LNCAP (cell line): ENCODE data around the gene RHBDL1.

ENCODE experiments used
- TF ChIP-seq, protein P1 (sequence below): fragments of 450-650 bp; IDR thresholded peaks from 2 replicates; pipeline ENCODE4 v1.5.1; 2017; ENCODE audit warnings: mild to moderate bottlenecking

Gene RHBDL1

DNA sequence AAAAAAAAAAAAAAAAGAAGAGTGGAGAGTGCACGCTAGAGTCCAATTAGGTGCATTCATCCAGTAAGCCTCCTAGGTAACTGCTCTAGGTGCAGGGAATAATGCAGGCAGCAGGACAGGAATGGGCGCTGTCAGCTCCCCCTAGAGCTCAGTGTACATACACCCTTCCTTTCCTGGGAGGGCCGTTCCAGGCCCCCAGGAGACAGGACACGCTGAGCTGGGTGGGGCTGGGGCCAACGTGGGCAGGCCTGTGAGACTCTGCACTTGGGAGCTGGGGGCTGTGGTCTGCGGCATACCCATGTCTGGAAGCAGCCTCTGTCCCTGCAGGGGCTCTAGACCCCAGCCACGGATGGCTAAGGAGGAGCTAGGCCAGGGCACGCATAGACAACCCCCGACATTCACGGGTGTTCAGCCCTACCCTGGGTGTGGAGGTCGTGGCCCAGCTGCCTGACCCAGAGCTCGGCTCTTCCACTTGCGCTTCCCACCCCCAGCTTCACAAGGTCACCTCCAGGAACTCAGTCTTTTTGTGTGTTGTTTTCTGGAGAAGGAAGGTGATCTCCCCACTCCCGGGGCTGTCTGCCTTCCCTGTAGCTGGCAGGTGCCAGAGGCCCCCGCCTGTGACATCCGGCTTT is 44.5 kb downstream of the RHBDL1 start:
- TF ChIP-seq, protein P1, sequence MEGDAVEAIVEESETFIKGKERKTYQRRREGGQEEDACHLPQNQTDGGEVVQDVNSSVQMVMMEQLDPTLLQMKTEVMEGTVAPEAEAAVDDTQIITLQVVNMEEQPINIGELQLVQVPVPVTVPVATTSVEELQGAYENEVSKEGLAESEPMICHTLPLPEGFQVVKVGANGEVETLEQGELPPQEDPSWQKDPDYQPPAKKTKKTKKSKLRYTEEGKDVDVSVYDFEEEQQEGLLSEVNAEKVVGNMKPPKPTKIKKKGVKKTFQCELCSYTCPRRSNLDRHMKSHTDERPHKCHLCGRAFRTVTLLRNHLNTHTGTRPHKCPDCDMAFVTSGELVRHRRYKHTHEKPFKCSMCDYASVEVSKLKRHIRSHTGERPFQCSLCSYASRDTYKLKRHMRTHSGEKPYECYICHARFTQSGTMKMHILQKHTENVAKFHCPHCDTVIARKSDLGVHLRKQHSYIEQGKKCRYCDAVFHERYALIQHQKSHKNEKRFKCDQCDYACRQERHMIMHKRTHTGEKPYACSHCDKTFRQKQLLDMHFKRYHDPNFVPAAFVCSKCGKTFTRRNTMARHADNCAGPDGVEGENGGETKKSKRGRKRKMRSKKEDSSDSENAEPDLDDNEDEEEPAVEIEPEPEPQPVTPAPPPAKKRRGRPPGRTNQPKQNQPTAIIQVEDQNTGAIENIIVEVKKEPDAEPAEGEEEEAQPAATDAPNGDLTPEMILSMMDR: peak; percentile 35; the same call in 1 of the 2 replicates

- TF ChIP-seq, protein P1: no peak
Measured at GRCh38 chr16:720447-720989, 45.0 kb downstream of the RHBDL1 start.

DNA sequence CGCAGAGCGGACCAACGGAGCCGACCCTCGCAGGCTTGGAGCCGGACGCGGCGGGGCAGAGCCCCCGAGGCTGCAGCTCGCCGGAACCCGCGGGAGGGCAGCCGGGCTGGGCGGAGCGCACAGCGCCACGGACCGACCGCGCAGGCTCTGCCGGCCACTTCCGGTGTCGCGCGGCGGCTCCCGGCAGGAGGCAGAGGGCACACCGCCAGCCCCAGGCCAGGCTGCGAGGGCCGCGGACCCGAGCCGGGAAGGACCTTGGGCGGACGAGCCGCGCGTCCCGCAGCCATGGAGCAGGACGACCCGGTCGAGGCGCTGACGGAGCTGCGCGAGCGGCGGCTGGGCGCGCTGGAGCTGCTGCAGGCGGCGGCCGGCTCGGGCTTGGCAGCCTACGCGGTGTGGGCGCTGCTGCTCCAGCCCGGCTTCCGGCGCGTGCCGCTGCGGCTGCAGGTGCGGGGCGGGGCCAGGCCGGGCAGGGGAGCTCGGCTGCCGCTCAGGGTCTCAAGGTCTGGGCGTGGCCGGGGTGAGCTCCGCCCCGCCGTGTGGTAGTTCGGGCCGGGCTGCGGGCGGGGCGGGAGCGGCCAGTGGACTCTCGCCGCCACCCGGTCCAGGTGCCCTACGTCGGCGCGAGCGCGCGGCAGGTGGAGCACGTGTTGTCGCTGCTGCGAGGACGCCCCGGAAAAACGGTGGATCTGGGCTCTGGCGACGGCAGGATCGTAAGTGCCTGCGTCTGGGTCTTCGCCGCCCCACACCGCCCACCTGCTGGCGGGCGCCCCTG is 45.7 kb downstream of the RHBDL1 start, which contains the start of gene ANTKMT:
ANTKMT (plus strand) TSS at position 157 of the 775 bp plus-strand sequence; CDS start at position 286, 129 bp downstream.
- TF ChIP-seq, protein P1: no peak

GRCh38 chr16:721765-722540 is 46.5 kb downstream of the RHBDL1 start:
- TF ChIP-seq, protein P1: no peak

DNA sequence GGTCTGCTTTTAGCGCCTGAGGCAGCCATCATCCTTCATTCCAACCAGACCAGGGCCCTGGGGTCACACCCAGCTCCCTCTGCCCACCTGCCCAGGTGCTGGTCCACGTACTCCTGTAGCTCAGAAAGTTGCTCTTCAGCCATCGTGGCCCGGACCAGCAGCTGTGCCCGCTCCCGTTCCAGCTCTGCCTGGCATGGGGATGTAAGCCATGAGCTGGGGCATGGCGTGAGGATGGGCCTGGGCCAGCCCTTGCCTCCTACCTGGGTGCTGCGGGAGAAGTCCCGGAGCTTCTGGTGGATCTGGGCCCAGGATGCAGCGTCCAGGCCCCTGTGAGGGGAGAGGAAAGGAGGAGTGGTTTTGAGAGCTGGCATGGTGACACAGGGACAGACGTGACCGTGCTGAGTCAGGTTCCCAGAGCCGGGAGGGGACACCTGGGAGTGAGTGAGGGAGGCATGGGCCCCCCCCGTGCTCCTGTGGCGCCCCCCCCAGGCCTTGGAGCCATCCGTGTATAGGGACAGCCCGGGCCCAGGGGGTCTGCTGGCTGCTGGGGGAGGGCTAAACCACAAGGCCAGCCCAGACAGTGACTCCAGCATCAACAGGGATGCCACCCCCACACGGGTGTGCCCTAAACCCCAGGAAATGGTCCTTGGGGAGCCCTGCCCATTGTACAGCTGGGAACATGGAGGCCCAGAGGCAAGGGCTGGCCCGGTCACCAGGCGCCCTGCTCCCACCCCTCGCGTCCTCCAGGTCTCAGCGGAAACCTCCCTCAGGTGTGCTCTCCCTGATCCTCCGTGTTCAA is 47.6 kb downstream of the RHBDL1 start:
- TF ChIP-seq, protein P1: no peak

GRCh38 chr16:723695-724094 is 48.2 kb downstream of the RHBDL1 start:
- TF ChIP-seq, protein P1: no peak
